Effector CD4-positive, alpha-beta T cell (primary cell): Measurements from ENCODE around the gene AATF.

Source experiments
- DNase-seq: peaks from one replicate; pipeline ENCODE4 v3.0.0-alpha.2; 2020
- total RNA-seq: gene quantifications from one replicate; lab custom pipeline; 2026; lab: John Stamatoyannopoulos, UW

Gene AATF
- 81.8 reads per million, percentile 78 among the genes with 10 or more reads in this experiment for total RNA-seq

DNA sequence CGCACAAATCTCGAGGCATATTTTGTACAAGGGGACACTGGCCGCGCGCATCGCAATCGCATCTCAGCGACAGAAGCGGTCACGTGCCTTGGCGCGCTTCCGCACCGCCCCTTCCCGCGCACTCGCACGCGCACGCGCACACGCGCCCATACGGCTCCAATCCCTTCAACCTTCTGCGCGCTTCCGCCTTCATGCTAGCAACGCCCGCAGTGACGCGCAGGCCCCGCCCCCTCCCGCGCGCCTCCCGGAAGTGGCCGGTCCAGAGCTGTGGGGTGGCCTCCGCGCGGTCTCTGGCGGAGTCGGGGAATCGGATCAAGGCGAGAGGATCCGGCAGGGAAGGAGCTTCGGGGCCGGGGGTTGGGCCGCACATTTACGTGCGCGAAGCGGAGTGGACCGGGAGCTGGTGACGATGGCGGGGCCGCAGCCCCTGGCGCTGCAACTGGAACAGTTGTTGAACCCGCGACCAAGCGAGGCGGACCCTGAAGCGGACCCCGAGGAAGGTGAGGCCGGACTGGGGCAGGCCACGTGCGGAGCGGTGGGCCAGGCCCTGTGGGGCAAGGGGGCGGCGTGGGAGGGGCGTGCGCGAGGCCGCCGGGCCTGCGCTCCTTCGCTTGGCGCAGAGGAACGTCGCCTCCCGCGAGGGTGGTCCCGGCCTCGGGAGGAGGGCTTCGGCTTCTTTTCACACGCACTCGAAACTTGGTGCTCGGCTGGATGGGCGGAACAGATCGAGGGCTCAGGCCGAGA lies at the start of gene AATF:
Gene AATF (plus strand): TSS at position 238 of the 744 bp plus-strand sequence. CDS start 172 bp downstream, at position 410.
- peak; percentile 93 for DNase-seq

DNA sequence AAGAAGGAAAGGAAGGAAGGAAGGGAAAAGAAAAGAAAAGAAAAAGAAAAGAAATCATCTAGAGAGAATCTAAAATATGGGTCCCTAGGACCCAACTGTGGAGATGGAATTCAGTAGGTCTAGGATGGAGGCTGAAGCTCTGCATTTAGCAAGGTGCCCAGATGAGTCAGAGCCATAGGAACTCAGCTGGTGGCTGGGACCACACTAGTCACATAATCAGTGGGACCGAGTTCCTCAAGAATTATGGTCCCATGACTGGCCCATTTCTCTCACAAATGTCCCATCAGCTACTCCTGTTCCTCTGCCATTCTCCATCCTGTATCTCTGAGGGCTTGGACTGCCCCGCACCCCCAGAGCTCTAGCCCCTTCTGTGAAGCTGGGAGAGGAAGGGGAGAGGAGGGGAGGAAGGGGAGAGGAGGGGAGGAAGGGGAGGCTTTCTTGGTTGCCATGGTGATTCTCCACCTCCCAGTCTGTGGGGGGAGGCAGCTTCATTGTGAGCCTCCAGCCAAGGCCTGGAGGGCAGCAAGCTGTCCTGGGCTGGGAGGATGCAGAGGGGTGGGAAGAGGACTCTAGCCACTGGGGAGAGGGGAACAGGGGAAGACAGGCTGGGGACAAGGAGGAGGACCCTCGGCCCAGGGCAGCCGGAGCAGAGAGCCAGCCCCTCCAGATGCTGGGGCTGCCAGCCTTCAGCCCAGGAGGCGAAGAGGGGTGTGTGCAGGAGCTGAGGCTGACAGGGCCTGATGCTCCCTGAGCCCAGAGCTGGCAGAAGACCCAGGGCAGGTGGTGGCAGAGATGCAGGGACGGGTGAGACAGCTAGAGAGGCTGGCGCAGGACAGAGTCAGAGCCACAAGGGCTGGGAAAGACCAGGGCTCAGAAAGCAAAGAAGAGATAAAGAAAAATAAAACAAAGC lies 49.2 kb upstream of the AATF start:
- DNase-seq: no peak

GRCh38 chr17:36900160-36900512 lies 48.6 kb upstream of the AATF start:
- no peak for DNase-seq

GRCh38 chr17:36901506-36901905 lies 47.2 kb upstream of the AATF start:
- no peak for DNase-seq

DNA sequence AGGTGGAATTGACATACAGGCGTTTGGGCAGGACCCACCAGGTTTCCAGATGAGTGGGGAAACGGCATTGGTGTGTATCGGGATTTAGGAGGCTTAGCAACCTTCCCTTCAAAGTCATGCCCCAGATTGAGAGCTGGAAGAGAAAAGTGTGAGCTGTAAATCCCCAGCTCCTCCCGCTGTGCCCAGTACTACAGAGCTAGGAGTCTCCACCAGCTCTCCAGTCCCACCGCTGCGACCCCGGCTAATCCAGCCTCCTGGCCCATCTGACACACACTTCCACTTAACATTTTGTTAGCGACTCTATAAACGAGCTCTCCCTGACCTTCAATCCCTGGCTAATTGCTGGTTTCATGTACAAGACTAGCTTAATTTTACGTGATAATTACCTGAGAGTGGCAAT lies 41.3 kb upstream of the AATF start:
- no peak for DNase-seq

- DNase-seq: no peak
These were observed 38.2 kb upstream of the AATF start for GRCh38 chr17:36910513-36910912.

- DNase-seq: no peak
These were observed 37.8 kb upstream of the AATF start for GRCh38 chr17:36911001-36911400.

DNA sequence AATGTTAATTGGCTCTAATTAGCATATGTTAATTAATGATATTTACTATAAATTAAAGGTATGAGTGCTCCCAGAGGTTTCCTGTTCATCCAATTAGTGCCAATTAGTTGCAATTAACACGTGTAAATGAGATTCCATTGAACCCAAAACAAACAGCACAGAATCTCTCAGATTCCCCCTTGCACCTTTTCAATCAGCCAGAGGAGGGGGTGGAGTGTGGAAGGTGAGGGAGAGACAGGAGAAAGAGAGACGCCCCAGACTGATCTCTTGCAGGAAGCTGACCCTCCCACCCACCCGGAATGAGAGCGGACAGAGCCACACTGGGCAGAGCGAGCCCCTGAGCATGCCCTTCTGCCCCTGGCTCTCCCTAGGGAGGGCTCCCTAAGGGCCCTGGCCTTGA lies 35.6 kb upstream of the AATF start:
- DNase-seq: no peak

DNA sequence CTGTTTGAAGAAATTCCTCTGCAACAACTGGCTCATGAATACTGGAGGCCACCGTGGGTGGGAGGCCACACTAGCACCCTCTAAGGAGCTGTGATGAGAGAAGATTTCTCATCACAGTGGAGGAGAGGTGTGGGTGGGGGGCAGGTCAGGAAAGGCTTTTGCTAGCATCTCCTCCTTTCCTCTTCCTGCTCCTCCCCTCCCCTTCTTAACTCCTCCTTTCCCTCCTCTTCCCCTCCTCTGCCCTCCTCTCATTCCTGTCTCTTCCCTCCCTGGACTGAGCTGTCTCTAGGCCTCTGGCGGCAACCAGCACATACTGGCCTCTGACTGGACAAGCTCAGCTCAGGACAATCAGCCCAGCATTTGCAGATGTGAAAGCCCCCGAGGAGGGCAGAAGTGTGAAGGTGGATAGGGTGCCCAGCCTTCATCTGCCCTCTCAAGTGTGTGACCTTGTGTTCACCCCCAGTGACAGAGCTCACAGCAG lies 30.5 kb upstream of the AATF start:
- DNase-seq: no peak

- DNase-seq: no peak
These were observed 29.3 kb upstream of the AATF start for GRCh38 chr17:36919407-36919968.

GRCh38 chr17:36920032-36921005 lies 28.4 kb upstream of the AATF start:
- no peak for DNase-seq

DNA sequence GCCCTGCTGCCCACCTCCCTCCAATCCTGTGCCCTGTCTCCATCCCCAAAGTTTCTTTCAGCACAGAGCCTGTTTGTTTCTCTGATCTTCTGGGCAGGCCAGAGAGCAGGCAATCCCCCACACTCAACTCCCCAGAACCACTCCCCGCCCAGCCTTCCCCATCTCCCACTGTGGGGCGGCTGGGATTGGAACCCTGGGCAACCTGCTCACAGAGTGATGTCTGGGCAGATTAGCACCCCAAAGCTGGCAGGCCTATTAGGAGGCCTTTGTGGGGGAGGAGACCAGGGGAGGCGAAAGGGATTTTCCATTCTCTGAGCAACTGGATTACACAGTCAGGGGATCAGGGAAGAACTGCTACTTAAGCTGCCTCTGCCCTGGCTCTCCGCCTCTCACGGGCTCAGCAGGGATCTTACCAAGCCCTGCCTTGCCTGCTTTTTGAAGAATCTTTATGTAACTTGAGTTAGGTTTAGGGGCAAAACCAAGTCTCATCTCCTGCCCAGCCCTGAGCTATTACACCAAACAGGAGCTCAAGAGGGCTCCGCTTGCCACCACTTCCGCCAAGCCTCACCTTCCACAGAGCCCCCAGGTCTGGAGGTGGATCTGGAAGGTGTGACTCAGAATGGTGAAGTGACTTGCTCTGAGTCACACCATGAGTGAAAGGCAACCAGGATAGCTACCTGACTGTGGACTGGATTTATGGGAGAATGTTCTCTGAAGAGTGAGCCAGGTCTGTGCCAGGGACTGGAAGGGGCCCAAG lies 27.5 kb upstream of the AATF start:
- DNase-seq: no peak

DNA sequence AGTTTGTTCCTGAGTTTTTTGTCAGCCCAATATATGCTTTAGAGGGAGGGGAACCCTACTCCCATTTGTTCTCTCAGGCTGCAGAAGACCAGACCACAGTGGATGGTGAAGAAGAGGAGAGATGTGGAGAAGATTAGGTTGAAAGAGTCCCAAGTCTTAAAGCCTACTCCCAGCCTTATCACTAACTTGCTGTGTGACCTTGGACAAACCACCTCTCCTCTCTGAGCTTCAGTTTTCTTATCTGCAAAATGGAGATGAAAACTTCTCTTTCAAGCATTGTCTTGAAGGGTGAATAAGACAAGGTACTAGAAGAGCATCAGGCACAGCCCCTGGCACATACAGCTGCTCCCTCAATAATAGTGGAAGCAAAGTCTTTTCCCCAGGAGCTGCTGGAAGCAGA lies 26.6 kb upstream of the AATF start:
- no peak for DNase-seq

- DNase-seq: no peak
These were observed 24.9 kb upstream of the AATF start for GRCh38 chr17:36923814-36924221.

- no peak for DNase-seq
These were observed 22.5 kb upstream of the AATF start for GRCh38 chr17:36926226-36926625.

DNA sequence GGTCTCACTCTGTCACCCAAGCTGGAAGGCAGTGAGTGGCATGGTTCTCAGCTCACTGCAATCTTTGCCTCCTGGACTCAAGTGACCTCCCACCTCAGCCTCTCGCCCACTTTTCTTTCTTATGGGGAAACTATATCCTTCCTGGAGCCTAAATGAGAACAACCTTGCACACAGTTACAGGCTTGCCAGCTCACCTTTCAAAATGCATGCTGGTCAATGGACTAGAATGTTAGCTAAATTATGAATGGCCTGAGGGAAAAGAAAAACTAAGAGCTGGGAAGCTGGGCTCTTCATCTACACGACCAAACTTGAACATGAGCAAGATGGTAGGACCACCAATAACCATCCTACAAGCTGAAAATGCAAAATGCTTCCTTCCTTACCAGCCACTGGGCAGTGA lies 22.1 kb upstream of the AATF start:
- no peak for DNase-seq

DNA sequence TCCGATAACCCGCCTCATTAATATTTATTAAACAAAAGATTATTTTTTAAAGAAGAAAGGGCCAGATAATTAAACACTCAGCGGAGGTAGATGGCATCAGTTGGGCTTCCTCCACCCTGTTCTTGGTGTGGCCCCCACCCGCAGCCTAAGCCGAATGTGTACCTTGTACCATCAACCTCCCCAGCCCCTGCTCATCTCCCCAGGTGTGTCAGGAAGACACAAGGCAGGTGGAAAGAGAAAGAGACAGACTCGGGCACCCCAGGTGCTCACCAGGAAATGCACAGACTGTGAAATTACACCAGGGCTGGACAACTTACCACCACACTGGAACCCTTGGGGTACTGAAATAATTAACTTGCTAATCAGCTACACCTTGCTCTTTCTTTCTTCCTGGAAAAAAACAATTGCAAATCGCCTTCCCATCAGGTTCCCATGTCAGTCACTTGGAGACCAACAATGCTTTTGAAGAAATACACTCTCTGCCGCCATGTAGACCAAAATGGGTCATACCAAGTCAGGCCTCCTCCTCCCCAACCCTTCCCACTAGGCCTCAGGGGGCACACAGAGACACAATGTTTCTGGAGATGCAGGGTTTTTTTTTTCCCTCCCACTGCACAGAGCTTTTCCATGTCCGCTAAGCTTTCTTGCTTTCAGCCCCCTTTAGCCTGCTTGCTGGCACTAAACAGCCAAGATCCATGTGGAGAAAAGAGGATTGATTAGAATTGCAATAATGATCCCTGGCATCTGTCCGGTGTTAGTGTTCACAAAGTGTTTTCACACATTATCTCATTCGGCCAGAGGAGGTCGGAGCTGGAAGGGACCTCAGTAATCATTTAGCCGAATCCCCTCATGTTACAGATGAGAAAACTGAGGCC lies 20.0 kb upstream of the AATF start:
- DNase-seq: no peak

DNA sequence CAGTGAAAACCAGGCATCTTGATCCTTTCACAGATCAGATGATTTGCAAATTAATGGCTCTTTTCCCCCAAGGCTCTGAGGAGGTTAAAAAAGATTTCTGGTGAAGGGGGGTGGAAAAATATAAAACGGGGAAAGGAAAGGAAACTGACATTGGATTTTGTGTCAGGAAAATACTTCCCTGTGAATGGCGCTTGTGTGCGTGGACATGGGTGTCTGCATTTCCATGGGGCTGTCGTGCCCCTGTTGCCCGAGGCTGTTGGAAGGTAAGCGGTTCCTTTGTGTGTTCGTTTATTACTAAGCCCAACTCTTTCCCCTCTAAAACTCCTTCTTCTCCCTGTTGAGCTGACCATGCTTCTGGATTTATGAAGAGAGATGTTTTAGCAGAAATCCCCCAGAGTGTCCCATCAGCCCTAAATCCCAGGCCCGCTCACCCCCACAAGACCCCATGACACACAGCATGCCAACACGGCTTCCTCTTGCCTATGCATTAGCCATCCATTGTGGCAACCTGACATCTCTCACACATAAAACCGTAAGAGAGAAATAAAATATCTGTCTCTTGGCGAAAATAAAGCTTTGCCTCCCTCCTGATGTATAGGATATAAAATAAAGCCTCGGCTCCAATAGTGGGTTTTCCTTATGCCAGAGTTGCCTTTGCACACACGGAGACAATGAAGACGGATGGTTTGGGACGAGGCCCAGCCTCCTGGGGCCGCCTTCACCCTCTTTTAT lies 18.7 kb upstream of the AATF start:
- DNase-seq: no peak

DNA sequence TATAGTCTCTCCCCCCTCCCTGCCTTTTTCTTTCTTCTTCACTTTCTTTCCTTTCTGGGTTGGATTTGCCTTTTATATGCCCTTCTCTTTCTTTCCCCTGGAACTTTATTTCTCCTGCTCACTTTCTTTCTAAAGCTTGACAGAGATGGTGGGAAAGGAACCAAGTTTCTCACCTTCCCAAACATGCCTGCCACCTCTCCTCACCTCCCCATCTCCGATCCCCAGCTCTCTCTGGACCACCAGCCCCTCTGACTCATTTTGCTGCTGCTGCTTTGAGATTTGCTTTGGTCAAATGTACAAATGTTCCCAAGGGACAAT lies 18.2 kb upstream of the AATF start:
- no peak for DNase-seq
